H1 (cell line): Measurements from ENCODE around the gene CNOT1. TPM values are rescaled to one million over a fixed set of nuclear protein-coding genes. Genes with fewer than 3 reads are reported as not detected.
A peak's percentile ranks its signal among the peaks of the same experiment; 100 is the strongest.

Experiments
- CTCF ChIA-PET: fragments of 300-600 bp; sonication (Branson Sonifier 250); formaldehyde crosslinking; loops from one replicate; lab custom pipeline; 2021; ENCODE audit not compliant: partially characterized antibody; lab: Charles Lee
- POLR2A ChIA-PET: fragments of 300-600 bp; sonication (Branson Sonifier 250); formaldehyde crosslinking; loops from one replicate; lab custom pipeline; 2021; ENCODE audit warnings: inconsistent platforms; ENCODE audit not compliant: partially characterized antibody; lab: Charles Lee
- DNase-seq, 2 experiments: peaks; one replicate each; pipeline versions ENCODE4 v3.0.0 to v3.0.0-alpha.2; 2010 to 2022; ENCODE audit warnings: low spot score in 2 of 2, low read depth in 1 of 2, mixed read lengths in 1 of 2
- FAIRE-seq: peaks from 2 replicates; lab custom pipeline; 2011; peaks lifted over from hg19 to GRCh38; lab: Jason Lieb, UNC
- H2AFZ ChIP-seq: 2 replicates; pipeline ENCODE4 v1.8.1; 2012; ENCODE audit warnings: low read length, inconsistent platforms
- H2AK5ac ChIP-seq: 2 replicates; pipeline ENCODE4 v1.6.1; 2013; ENCODE audit warnings: low read depth, low read length
- H2BK120ac ChIP-seq: replicated peaks from 2 replicates; pipeline ENCODE3; 2013; ENCODE audit warnings: low read depth, low read length, inconsistent platforms
- H2BK12ac ChIP-seq: 2 replicates; pipeline ENCODE4 v1.6.1; 2013; ENCODE audit warnings: low read depth, low read length
- H2BK15ac ChIP-seq: 2 replicates; pipeline ENCODE4 v1.6.1; 2013; ENCODE audit warnings: low read length
- H2BK20ac ChIP-seq: 2 replicates; pipeline ENCODE4 v1.6.1; 2013; ENCODE audit warnings: low read length
- H2BK5ac ChIP-seq: 2 replicates; pipeline ENCODE4 v1.6.1; 2013; ENCODE audit warnings: low read depth, low read length
- H3K14ac ChIP-seq: 2 replicates; pipeline ENCODE4 v1.6.1; 2013; ENCODE audit warnings: inconsistent platforms; ENCODE audit not compliant: insufficient read length
- H3K18ac ChIP-seq: 2 replicates; pipeline ENCODE4 v1.6.1; 2013; ENCODE audit warnings: low read length; ENCODE audit errors: extremely low read depth
- H3K23ac ChIP-seq: 2 replicates; pipeline ENCODE4 v1.6.1; 2013; ENCODE audit warnings: inconsistent platforms; ENCODE audit not compliant: insufficient read length
- H3K23me2 ChIP-seq: 2 replicates; pipeline ENCODE4 v1.6.1; 2013; ENCODE audit warnings: low read depth, low read length
- H3K27ac ChIP-seq: 2 replicates; pipeline ENCODE4 v1.6.1; 2011; ENCODE audit warnings: low read depth, low read length, inconsistent platforms
- H3K27me3 ChIP-seq, 4 experiments: replicated peaks in 1 of 4; 1 replicate in 1 of 4; 2 replicates in 3 of 4; pipeline versions ENCODE4 v1.6.1 to v1.8.1; 2011 to 2013; ENCODE audit warnings: low read length in 3 of 4, mild to moderate bottlenecking in 3 of 4, inconsistent platforms in 2 of 4, mixed read lengths in 2 of 4, moderate library complexity in 1 of 4; ENCODE audit not compliant: control insufficient read depth in 3 of 4, insufficient read depth in 3 of 4; ENCODE audit errors: extremely low read depth in 1 of 4
- H3K36me3 ChIP-seq, 4 experiments: 2 replicates each; pipeline versions ENCODE4 v1.6.1 to v1.8.1; 2011 to 2013; ENCODE audit warnings: mild to moderate bottlenecking in 4 of 4, low read length in 3 of 4, moderate library complexity in 2 of 4, control low read depth in 1 of 4, inconsistent platforms in 1 of 4; ENCODE audit not compliant: insufficient read depth in 4 of 4, control insufficient read depth in 2 of 4
- H3K4ac ChIP-seq: replicated peaks from 2 replicates; pipeline ENCODE3; 2013; ENCODE audit warnings: low read length, low read depth, mixed read lengths, inconsistent platforms; ENCODE audit not compliant: insufficient read length
- H3K4me1 ChIP-seq, 4 experiments: replicated peaks in 1 of 4; 1 replicate in 1 of 4; 2 replicates in 3 of 4; pipeline versions ENCODE4 v1.6.1 to v1.8.1; 2011 to 2013; ENCODE audit warnings: low read length in 3 of 4, inconsistent platforms in 2 of 4, mixed read lengths in 1 of 4; ENCODE audit not compliant: insufficient read depth in 4 of 4, control insufficient read depth in 3 of 4
- H3K4me2 ChIP-seq, 2 experiments: 2 replicates each; pipeline versions ENCODE4 v1.6.1 to v1.8.1; 2011 to 2013; ENCODE audit warnings: low read depth in 2 of 2, low read length in 2 of 2, control low read depth in 1 of 2, inconsistent platforms in 1 of 2, mild to moderate bottlenecking in 1 of 2; ENCODE audit not compliant: insufficient read depth in 1 of 2
- H3K4me3 ChIP-seq, 4 experiments: fragments of 200-600, 300-600 bp in 1 of 4; sonication (generic), shearing (Covaris generic), sonication (Bioruptor Twin) in 1 of 4; 2 replicates each; pipeline versions ENCODE4 v1.5.1 to v1.8.1; 2011 to 2016; ENCODE audit warnings: low read length in 4 of 4, low read depth in 3 of 4, control low read depth in 2 of 4, inconsistent platforms in 2 of 4, mild to moderate bottlenecking in 2 of 4, mixed read lengths in 1 of 4, moderate library complexity in 1 of 4; ENCODE audit not compliant: insufficient read depth in 2 of 4; ENCODE audit errors: extremely low read depth in 1 of 4
- H3K56ac ChIP-seq: replicated peaks from 2 replicates; pipeline ENCODE3; 2013; ENCODE audit warnings: low read depth, mild to moderate bottlenecking, mixed read lengths, low read length, inconsistent platforms; ENCODE audit not compliant: insufficient read length
- H3K79me1 ChIP-seq: 2 replicates; pipeline ENCODE4 v1.6.1; 2013; ENCODE audit warnings: low read depth, low read length, control low read depth
- H3K79me2 ChIP-seq, 2 experiments: 2 replicates each; pipeline versions ENCODE4 v1.6.1 to v1.8.1; 2012 to 2013; ENCODE audit warnings: low read length in 2 of 2, mild to moderate bottlenecking in 2 of 2, inconsistent platforms in 1 of 2; ENCODE audit not compliant: insufficient read depth in 2 of 2, control insufficient read depth in 1 of 2
- H3K9ac ChIP-seq, 4 experiments: replicated peaks in 1 of 4; 1 replicate in 1 of 4; 2 replicates in 3 of 4; pipeline versions ENCODE4 v1.6.1 to v1.8.1; 2011 to 2013; ENCODE audit warnings: low read depth in 3 of 4, low read length in 3 of 4, control low read depth in 2 of 4, mild to moderate bottlenecking in 2 of 4, moderate library complexity in 2 of 4, inconsistent platforms in 1 of 4; ENCODE audit errors: extremely low read depth in 1 of 4
- H3K9me3 ChIP-seq, 2 experiments: 2 replicates each; pipeline versions ENCODE4 v1.6.1 to v1.8.1; 2012 to 2013; ENCODE audit warnings: mild to moderate bottlenecking in 2 of 2, moderate library complexity in 2 of 2, control low read depth in 1 of 2, inconsistent platforms in 1 of 2, low read depth in 1 of 2, low read length in 1 of 2, mixed read lengths in 1 of 2; ENCODE audit not compliant: insufficient read depth in 2 of 2
- H4K20me1 ChIP-seq, 2 experiments: replicated peaks in 1 of 2; 2 replicates each; pipeline versions ENCODE3 to v1.8.1; 2011 to 2013; ENCODE audit warnings: inconsistent platforms in 2 of 2, low read length in 2 of 2, mild to moderate bottlenecking in 1 of 2; ENCODE audit not compliant: insufficient read depth in 2 of 2, control insufficient read depth in 1 of 2
- H4K5ac ChIP-seq: 2 replicates; pipeline ENCODE4 v1.6.1; 2013; ENCODE audit warnings: low read length, low read depth, mixed read lengths, inconsistent platforms; ENCODE audit not compliant: insufficient read length
- H4K8ac ChIP-seq: 2 replicates; pipeline ENCODE4 v1.8.0; 2013; ENCODE audit warnings: mild to moderate bottlenecking, moderate library complexity, low read length, inconsistent platforms; ENCODE audit not compliant: insufficient read depth; ENCODE audit errors: extremely low read depth
- H4K91ac ChIP-seq: replicated peaks from 2 replicates; pipeline ENCODE3; 2013; ENCODE audit warnings: low read length, mixed read lengths, inconsistent platforms; ENCODE audit not compliant: insufficient read length
- ASH2L ChIP-seq: fragments of 200-600, 300-600 bp; sonication (generic); IDR thresholded peaks from one replicate; pipeline ENCODE4 v1.7.1; 2017; ENCODE audit warnings: low read length
- KDM4A ChIP-seq: IDR thresholded peaks from one replicate; pipeline ENCODE4 v1.7.1; 2012; ENCODE audit warnings: low read depth, mild to moderate bottlenecking, moderate library complexity, low read length, inconsistent platforms; ENCODE audit not compliant: severe bottlenecking
- PHF8 ChIP-seq: fragments of 200-600 bp; sonication (generic); conservative IDR thresholded peaks from 2 replicates; pipeline ENCODE4 v1.7.1; 2012; ENCODE audit warnings: low read depth, mild to moderate bottlenecking, inconsistent platforms, low read length, moderate library complexity
- POLR2A ChIP-seq, 2 experiments: IDR thresholded peaks; 1 replicate in 1 of 2; 2 replicates in 1 of 2; pipeline ENCODE4 v1.6.1; 2011; ENCODE audit warnings: low read depth in 2 of 2, low read length in 2 of 2, mild to moderate bottlenecking in 2 of 2; ENCODE audit errors: control extremely low read depth in 1 of 2
- RBBP5 ChIP-seq: IDR thresholded peaks from 2 replicates; pipeline ENCODE4 v1.7.1; 2012; ENCODE audit warnings: low read depth, mild to moderate bottlenecking, inconsistent platforms, low read length, moderate library complexity, borderline replicate concordance
- TAF1 ChIP-seq: IDR thresholded peaks from 2 replicates; pipeline ENCODE4 v1.6.1; 2011; ENCODE audit warnings: mild to moderate bottlenecking, low read depth, low read length
- ZNF274 ChIP-seq: IDR thresholded peaks from 2 replicates; pipeline ENCODE4 v1.7.0; 2012; ENCODE audit warnings: low read length, borderline replicate concordance; ENCODE audit errors: extremely low read depth
- WGBS, 2 experiments: shearing (Covaris generic) in 1 of 2; methylation state at CpG; one replicate each; pipeline versions ENCODE4 v1.1.6 to v1.1.7; 2013 to 2015; ENCODE audit warnings: low lambda C conversion rate in 2 of 2, mixed read lengths in 2 of 2, inconsistent platforms in 1 of 2, low coverage in 1 of 2, missing lambda C conversion rate in 1 of 2; ENCODE audit not compliant: insufficient replicate concordance in 2 of 2, insufficient coverage in 1 of 2, insufficient read length in 1 of 2; ENCODE audit errors: extremely low coverage in 1 of 2, missing lambda C conversion rate in 1 of 2; 5-methylcytosine and 5-hydroxymethylcytosine counted together
- polyA plus RNA-seq, 7 experiments: library from polyadenylated mRNA; depleted of rRNA in 3 of 7; stranded (reverse) in 5 of 7; unstranded in 2 of 7; fragments of >200 nt in 5 of 7; fragments of 200-250 nt in 2 of 7; gene quantifications; 1 replicate in 5 of 7; 2 replicates in 1 of 7; 4 replicates in 1 of 7; pipeline versions ENCODE4 v1.2.1 to v1.2.3, GENCODE V29; 2011 to 2013; ENCODE audit warnings: missing spikeins in 2 of 7, mixed read lengths in 2 of 7
- total RNA-seq: library from RNA; stranded (reverse); fragmentation: NEBNext Ultra II Directional; extraction: Animal tissue kit (Norgen Biotek cat#: 25700); gene quantifications from 2 replicates; pipeline ENCODE4 v1.2.1, GENCODE V29; 2021

Gene CNOT1
- total and polyA plus RNA-seq, 2 of the 8 experiments (the other 6 are each of a cell fraction or from before 2014, with no cell fraction given) = 306 to 319 TPM

GRCh38 chr16:58628845-58629732 is 537 bp downstream of the CNOT1 start:
- peak overlapping the region; percentile 100 for H3K4ac ChIP-seq
- H2BK5ac ChIP-seq = peak overlapping the region; percentile 99
- H2AFZ ChIP-seq = no peak overlapping the region
- DNase-seq (peak in 1 of 2 experiments; percentile 49), FAIRE-seq (no peak)
- peak overlapping the region; percentile 83 to 99 (median 94) for H3K4me3 ChIP-seq
- peaks cover 5% of the 10 kb centered on the region for H3K23me2 ChIP-seq
- no peak overlapping the region for H2BK20ac ChIP-seq
- H3K79me2 ChIP-seq = peaks cover 29 to 55% of the 10 kb centered on the region in 2 experiments
- H2BK120ac ChIP-seq = no peak overlapping the region
- H3K27me3 ChIP-seq = no peaks in the 10 kb centered on the region
- H3K27ac ChIP-seq = peak overlapping the region; percentile 96
- CTCF ChIA-PET = interaction anchor here (1.0 kb wide), 1 partner anchor 34 kb away, joined by 3 read pairs; no protein-coding TSS in a partner anchor
- no peaks in the 10 kb centered on the region for H3K9me3 ChIP-seq
- H3K4me2 ChIP-seq = peak overlapping the region; percentile 85 to 87
- no peak overlapping the region for H3K14ac ChIP-seq
- H4K8ac ChIP-seq = peak overlapping the region; percentile 100
- POLR2A ChIA-PET = interaction anchor here (0.5 to 4.8 kb wide), 17 partner anchors 8 to 111 kb away, joined by 3 to 25 read pairs (median 4); partner anchors contain the start of gene SLC38A7
- peak overlapping the region; percentile 97 for H3K18ac ChIP-seq
- H3K56ac ChIP-seq = peak overlapping the region; percentile 95
- H4K5ac ChIP-seq = peak overlapping the region; percentile 98
- no peak overlapping the region for H3K23ac ChIP-seq
- H3K36me3 ChIP-seq = peaks cover 0 to 10% (median 4%) of the 10 kb centered on the region in 4 experiments; a peak in 3 of 8 replicates
- peak overlapping the region; percentile 81; the same call in 1 of the 2 replicates for H2BK15ac ChIP-seq
- H2BK12ac ChIP-seq = no peak overlapping the region; the same call in 1 of the 2 replicates
- 1% methylated on average over 49 of the region's 53 CpGs; no CpG with 5 or more reads in 1 of the 2 experiments for WGBS, 2 experiments
- TF ChIP-seq KDM4A (peak; percentile 44), PHF8 (peak; percentile 87), TAF1 (no peak), RBBP5 (peak; percentile 81; the same call in 1 of the 2 replicates), ZNF274 (no peak), ASH2L (no peak), POLR2A (IDR thresholded peaks at IDR 0.05; ENCODE audit: control extremely low read depth in 1 of 2, low read depth in 2 of 2, low read length in 2 of 2) (peak in 1 of 2 experiments; percentile 11; a peak in 2 of 3 replicates)
- peaks cover 5 to 8% of the 10 kb centered on the region in 2 experiments for H4K20me1 ChIP-seq
- H4K91ac ChIP-seq = peak overlapping the region; percentile 92
- H3K79me1 ChIP-seq = peaks cover 6% of the 10 kb centered on the region
- peaks cover 0 to 3% (median 0%) of the 10 kb centered on the region in 4 experiments; a peak in 3 of 7 replicates for H3K4me1 ChIP-seq
- H2AK5ac ChIP-seq = no peak overlapping the region
- H3K9ac ChIP-seq = peak overlapping the region; percentile 98 to 100 (median 99)
